ENCODE measurements around the gene ZSCAN5A. TPM values are rescaled to one million over a fixed set of nuclear protein-coding genes. Genes with fewer than 3 reads are reported as not detected.
"Not testable (repeated sequence)": the region's sequence is repeated elsewhere in the genome, so short reads cannot be mapped to it uniquely, and the experiment has no call there.

The ZSCAN5A gene
- total RNA-seq, 4 donors from 2014 or later, result 1.3 to 20.7 (median 12.3) TPM

DNA sequence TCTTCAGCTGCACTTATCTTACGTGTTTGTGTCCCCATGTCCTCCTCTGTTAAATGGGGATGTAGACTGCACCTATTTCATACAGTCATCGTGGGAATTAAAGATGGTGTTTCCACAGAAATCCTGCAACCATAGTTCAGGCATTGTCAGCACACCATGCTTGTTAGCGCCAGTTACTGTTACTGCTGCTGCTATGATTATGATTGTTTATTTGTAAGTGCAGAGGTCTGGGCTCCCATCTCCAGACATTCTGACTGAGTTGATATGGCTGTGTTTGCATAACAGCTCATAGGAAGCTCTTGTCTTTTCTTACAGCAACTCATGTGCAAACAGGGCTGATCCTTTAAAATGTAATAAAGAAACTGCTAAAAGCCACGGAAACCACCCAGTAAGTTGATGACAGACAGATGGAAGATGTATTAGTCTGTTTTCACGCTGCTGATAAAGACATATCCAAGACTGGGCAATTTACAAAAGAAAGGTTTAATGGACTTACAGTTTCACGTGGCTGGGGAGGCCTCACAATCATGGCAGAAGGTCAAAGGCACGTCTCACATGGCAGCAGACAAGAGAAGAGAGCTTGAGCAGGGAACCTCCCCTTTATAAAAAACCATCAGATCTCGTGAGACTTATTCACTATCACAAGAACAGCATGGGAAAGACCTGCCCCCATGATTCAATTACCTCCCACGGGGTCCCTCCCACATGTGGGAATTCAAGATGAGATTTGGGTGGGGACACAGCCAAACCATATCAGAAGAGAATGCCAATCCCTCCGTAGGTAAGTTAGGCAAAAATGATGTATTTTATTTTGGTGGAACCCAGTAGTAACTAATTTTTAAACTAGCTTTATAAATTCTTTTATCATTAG is 1.6 kb downstream of the ZSCAN5A start:
- H3K36me3 ChIP-seq, result no peaks in the 10 kb centered on the region
- no peak for DNase-seq
- H3K4me1 ChIP-seq, result peaks cover 0 to 3% of the 10 kb centered on the region in 2 donors
- TF ChIP-seq, protein P1, sequence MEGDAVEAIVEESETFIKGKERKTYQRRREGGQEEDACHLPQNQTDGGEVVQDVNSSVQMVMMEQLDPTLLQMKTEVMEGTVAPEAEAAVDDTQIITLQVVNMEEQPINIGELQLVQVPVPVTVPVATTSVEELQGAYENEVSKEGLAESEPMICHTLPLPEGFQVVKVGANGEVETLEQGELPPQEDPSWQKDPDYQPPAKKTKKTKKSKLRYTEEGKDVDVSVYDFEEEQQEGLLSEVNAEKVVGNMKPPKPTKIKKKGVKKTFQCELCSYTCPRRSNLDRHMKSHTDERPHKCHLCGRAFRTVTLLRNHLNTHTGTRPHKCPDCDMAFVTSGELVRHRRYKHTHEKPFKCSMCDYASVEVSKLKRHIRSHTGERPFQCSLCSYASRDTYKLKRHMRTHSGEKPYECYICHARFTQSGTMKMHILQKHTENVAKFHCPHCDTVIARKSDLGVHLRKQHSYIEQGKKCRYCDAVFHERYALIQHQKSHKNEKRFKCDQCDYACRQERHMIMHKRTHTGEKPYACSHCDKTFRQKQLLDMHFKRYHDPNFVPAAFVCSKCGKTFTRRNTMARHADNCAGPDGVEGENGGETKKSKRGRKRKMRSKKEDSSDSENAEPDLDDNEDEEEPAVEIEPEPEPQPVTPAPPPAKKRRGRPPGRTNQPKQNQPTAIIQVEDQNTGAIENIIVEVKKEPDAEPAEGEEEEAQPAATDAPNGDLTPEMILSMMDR (IDR thresholded peaks at IDR 0.05), result no peak
- TF ChIP-seq POLR2A (IDR thresholded peaks at IDR 0.05), result no peak
- H3K27me3 ChIP-seq, result no peaks in the 10 kb centered on the region
- H3K4me3 ChIP-seq, result no peak overlapping the region
- peak overlapping the region in 1 of 2 donors; percentile 99 for H3K27ac ChIP-seq
- intact Hi-C loops (cut with DNase I; ENCODE audit: low total_unique reads), result no loop called here
- no peaks in the 10 kb centered on the region for H3K9me3 ChIP-seq

DNA sequence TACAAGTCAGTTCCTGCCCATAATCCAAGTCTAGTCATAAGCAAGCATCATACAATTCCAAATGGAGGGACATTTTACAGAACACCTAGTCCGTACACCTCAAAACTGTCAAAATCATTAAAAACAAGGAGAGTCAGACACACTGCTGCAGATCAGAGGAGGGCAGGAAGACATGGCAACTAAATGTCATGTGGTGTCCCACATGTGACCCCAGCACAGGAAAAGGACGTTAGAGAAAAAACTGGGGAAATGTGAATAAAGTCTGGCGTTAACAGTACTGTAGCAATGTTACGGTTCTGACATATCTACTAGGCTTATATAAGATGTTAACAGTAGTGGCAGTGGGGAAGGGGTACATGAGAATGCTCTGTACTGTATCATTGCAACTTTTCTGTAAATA is 2.3 kb downstream of the ZSCAN5A start:
- TF ChIP-seq, protein P1 (IDR thresholded peaks at IDR 0.05), result no peak
- no peak for TF ChIP-seq POLR2A (IDR thresholded peaks at IDR 0.05)
- Histone ChIP-seq H3K27ac (no peak overlapping the region), H3K9me3 (no peaks in the 10 kb centered on the region), H3K27me3 (no peaks in the 10 kb centered on the region), H3K4me3 (no peak overlapping the region), H3K36me3 (no peaks in the 10 kb centered on the region), H3K4me1 (peaks cover 0 to 3% of the 10 kb centered on the region in 2 donors)
- DNase-seq, result no peak
- intact Hi-C loops (cut with DNase I; ENCODE audit: low total_unique reads), result no loop called here

DNA sequence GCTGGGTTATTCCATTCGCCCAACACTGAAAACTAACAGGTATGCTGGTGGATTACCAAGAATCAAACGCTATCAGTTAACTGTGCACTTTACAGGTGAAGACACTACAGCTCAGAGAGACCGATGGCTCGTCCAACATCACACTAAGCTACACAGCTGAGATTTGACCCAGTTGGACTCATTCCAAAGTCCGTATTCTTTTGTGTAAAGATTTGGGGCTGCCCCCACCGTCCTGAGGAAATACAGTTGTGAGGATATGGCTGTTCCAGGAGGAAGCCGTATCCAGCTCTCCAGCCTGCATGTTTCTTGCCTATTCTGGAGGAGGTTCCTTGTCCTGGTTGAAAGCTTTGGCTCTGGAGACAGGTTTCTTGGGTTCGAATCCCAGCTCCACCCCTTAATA is 4.2 kb downstream of the ZSCAN5A start:
- Histone ChIP-seq H3K4me3 (no peak overlapping the region), H3K9me3 (no peaks in the 10 kb centered on the region), H3K27ac (no peak overlapping the region), H3K27me3 (no peaks in the 10 kb centered on the region), H3K36me3 (no peaks in the 10 kb centered on the region), H3K4me1 (peaks cover 0 to 7% of the 10 kb centered on the region in 2 donors)
- no peak for TF ChIP-seq POLR2A (IDR thresholded peaks at IDR 0.05)
- TF ChIP-seq, protein P1 (IDR thresholded peaks at IDR 0.05), result no peak
- no peak for DNase-seq
- intact Hi-C loops (cut with DNase I; ENCODE audit: low total_unique reads), result no loop called here

DNA sequence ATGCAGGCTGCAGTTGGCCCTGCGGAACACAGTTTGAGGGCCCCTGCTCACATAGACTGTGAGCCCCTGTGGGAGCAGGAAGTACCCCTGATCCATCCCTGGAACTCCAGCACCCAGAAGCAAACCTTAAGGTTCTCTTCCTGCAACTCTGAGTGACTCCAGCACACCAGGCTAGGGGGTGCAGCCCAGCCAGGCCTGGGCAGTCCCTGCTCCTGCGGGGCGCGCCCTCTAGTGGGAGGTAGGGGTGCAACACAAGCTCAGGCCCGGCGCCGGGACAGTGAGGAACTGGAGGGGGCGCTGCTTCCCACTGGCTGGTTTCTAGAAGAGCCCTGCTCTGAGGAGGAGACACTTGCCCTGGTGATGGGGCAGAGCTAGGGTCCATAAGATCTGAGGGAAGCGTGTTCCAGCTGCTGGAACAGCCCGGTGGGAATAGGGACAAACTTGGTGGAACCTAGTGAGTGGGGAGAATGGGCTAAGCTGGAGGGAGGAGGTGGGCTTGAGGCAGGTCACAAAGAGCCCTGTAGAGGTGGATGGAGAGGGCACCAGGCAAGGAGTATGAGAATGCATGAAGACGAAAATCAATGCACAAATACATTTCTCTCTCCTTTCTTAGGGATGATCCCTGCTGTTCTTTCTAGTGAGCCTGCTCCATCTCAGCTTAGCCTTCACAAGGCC is 5.0 kb downstream of the ZSCAN5A start:
- Histone ChIP-seq H3K4me3 (no peak overlapping the region), H3K36me3 (no peaks in the 10 kb centered on the region)
- no peak for TF ChIP-seq POLR2A (IDR thresholded peaks at IDR 0.05)
- TF ChIP-seq, protein P1 (IDR thresholded peaks at IDR 0.05), result peak in 3 of 4 experiments; percentile 21 to 29 (median 23)

DNA sequence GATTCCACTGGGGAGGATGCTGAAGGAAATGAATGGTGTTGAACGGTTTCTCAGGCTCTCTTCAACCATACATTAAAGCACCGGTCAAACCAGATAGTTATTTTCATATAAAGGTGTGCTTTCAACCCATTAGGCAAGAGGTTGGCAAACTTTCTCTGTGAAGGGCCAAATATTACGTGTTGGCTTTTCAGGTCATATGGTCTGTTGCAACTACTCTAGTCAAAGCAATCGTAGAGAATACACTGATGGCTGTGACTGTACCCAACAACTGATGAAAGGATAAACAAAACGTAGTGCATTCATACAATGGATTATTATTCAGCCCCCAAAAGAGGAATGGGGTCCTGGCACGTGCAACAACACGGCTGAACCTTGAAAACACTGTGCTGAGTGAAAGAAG is 5.8 kb downstream of the ZSCAN5A start:
- Histone ChIP-seq H3K4me3 (no peak overlapping the region), H3K27me3 (no peaks in the 10 kb centered on the region), H3K9me3 (no peaks in the 10 kb centered on the region), H3K4me1 (peaks cover 0 to 7% of the 10 kb centered on the region in 2 donors), H3K27ac (no peak overlapping the region), H3K36me3 (no peaks in the 10 kb centered on the region)
- DNase-seq, result no peak
- no peak for TF ChIP-seq POLR2A (IDR thresholded peaks at IDR 0.05)
- TF ChIP-seq, protein P1 (IDR thresholded peaks at IDR 0.05), result no peak
- intact Hi-C loops (cut with DNase I; ENCODE audit: low total_unique reads), result no loop called here

More for the DNA sequence above, 5.0 kb downstream of the ZSCAN5A start:
- peaks cover 0 to 7% of the 10 kb centered on the region in 2 donors for H3K4me1 ChIP-seq
- no peaks in the 10 kb centered on the region for H3K27me3 ChIP-seq
- H3K27ac ChIP-seq, result no peak overlapping the region
- intact Hi-C loops (cut with DNase I; ENCODE audit: low total_unique reads), result no loop called here
- DNase-seq, result no peak
- H3K9me3 ChIP-seq, result no peaks in the 10 kb centered on the region

DNA sequence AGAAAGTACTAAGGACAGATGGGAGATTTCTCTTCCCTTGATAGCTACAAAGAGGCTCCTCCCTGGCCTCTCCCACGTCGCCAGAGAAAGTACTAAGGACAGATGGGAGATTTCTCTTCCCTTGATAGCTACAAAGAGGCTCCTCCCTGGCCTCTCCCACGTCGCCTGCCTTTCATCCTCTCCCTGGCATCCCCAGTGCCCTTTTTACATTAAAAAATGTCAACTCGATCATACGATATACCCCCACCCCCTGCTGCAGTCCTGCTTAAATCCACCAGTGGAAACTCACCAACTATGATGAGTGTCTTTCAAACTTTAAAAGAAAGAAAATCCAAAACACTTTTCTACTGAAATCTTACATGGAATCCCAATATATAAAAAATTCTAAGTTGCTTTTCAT is 7.6 kb downstream of the ZSCAN5A start:
- H3K36me3 ChIP-seq; H3K4me1 ChIP-seq; H3K4me3 ChIP-seq; intact Hi-C loops (cut with DNase I; ENCODE audit: low total_unique reads); H3K9me3 ChIP-seq; H3K27me3 ChIP-seq: not testable (repeated sequence)
- peak overlapping the region; percentile 73 to 82 for H3K27ac ChIP-seq
- peak in 1 of 2 donors; percentile 20 for DNase-seq

Data from uterus (tissue), 4 donors.